Measurements from ENCODE around the gene PMPCA.

Gene PMPCA

GRCh38 chr9:136453326-136453725, 42.9 kb downstream of the PMPCA start:
- no peak for TF ChIP-seq CTCF (IDR thresholded peaks at IDR 0.05; ENCODE audit: insufficient read depth, low read length)
- no peak for TF ChIP-seq POLR2AphosphoS5 (IDR thresholded peaks at IDR 0.05; ENCODE audit: low read depth)
- TF ChIP-seq GABPA (IDR thresholded peaks at IDR 0.05; ENCODE audit: low read depth), result no peak
- no peak for TF ChIP-seq SPI1 (IDR thresholded peaks at IDR 0.05; ENCODE audit: borderline replicate concordance, low read depth)
- TF ChIP-seq REST (IDR thresholded peaks at IDR 0.05; ENCODE audit: insufficient replicate concordance, low read depth), result no peak
- no peak for DNase-seq (ENCODE audit: low read depth in 1 of 2, low spot score in 1 of 2)
- Histone ChIP-seq H3K4me3 (replicated peaks; ENCODE audit: insufficient read depth, low read length) (no peak overlapping the region), H3K27ac (replicated peaks) (no peak overlapping the region), H3K27me3 (ENCODE audit: insufficient read depth, poor library complexity, severe bottlenecking) (no peaks in the 10 kb centered on the region)

GRCh38 chr9:136454026-136454796, 43.8 kb downstream of the PMPCA start:
- H3K27ac ChIP-seq (replicated peaks), result no peak overlapping the region
- TF ChIP-seq REST (IDR thresholded peaks at IDR 0.05; ENCODE audit: insufficient replicate concordance, low read depth) (no peak), CTCF (IDR thresholded peaks at IDR 0.05; ENCODE audit: insufficient read depth, low read length) (no peak), POLR2AphosphoS5 (IDR thresholded peaks at IDR 0.05; ENCODE audit: low read depth) (no peak), GABPA (IDR thresholded peaks at IDR 0.05; ENCODE audit: low read depth) (no peak), SPI1 (IDR thresholded peaks at IDR 0.05; ENCODE audit: borderline replicate concordance, low read depth) (no peak)
- no peaks in the 10 kb centered on the region for H3K27me3 ChIP-seq (ENCODE audit: insufficient read depth, poor library complexity, severe bottlenecking)

GRCh38 chr9:136455043-136456002, 44.9 kb downstream of the PMPCA start:
- H3K27ac ChIP-seq (replicated peaks), result no peak overlapping the region
- TF ChIP-seq SPI1 (IDR thresholded peaks at IDR 0.05; ENCODE audit: borderline replicate concordance, low read depth) (no peak), POLR2AphosphoS5 (IDR thresholded peaks at IDR 0.05; ENCODE audit: low read depth) (no peak), REST (IDR thresholded peaks at IDR 0.05; ENCODE audit: insufficient replicate concordance, low read depth) (no peak), GABPA (IDR thresholded peaks at IDR 0.05; ENCODE audit: low read depth) (no peak), CTCF (IDR thresholded peaks at IDR 0.05; ENCODE audit: insufficient read depth, low read length) (no peak)
- H3K4me3 ChIP-seq (replicated peaks; ENCODE audit: insufficient read depth, low read length), result no peak overlapping the region
- H3K27me3 ChIP-seq (ENCODE audit: insufficient read depth, poor library complexity, severe bottlenecking), result no peaks in the 10 kb centered on the region
- no peak for DNase-seq (ENCODE audit: low read depth in 1 of 2, low spot score in 1 of 2)

More at GRCh38 chr9:136454026-136454796, 43.8 kb downstream of the PMPCA start:
- DNase-seq (ENCODE audit: low read depth in 1 of 2, low spot score in 1 of 2), result no peak
- no peak overlapping the region for H3K4me3 ChIP-seq (replicated peaks; ENCODE audit: insufficient read depth, low read length)
